ENCODE results near the gene ARID5B.

ARID5B gene

DNA sequence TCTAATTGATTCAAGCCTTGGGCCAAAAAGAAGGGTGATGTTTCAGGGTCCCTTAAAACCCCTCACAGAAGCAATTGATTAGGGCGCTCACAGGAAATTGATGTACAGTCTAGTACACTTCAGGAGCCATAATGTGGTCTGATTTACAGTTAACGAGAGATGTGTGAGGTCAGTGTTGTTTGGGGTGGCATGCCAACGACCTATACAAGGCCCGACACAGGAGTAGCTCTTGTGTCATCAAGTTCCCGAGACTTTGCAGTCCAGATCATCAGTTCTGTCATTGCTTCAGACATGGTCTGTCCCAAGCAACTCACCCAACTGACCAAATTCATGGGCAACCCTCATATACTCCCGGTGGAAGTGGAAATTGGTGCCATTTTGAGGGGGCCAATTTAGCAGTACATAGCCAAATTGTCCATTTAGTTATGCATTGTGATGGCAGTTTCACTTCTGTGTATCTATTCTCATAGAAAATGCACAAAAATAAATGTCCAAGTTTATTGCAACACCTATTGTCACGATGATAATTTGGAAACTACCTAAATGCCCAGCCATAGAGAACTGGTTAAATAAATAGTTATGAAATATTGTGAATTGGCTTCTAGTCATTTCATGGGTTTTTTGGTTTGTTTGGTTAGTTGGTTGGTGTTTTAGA lies 18.0 kb upstream of the ARID5B start:
- DNase-seq, result no peak

DNA sequence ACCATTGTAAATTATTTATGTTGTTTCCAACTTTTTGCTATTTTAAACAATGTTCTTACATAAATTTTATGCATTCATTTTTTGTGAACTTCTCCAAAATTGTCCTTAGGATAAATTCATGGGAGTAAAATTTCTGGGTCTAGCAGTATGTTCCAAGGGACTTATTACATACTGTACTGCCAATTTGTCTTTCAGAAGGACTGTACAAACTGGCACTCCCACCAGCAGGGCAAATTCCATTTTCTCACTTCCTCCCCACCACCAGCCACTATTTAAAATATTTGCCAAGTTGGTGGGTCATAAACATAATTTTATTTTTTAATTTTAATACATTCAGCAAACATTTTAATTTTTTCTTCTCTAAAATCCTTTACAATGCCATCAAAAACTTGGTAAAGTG lies 13.7 kb upstream of the ARID5B start:
- no peak for DNase-seq

DNA sequence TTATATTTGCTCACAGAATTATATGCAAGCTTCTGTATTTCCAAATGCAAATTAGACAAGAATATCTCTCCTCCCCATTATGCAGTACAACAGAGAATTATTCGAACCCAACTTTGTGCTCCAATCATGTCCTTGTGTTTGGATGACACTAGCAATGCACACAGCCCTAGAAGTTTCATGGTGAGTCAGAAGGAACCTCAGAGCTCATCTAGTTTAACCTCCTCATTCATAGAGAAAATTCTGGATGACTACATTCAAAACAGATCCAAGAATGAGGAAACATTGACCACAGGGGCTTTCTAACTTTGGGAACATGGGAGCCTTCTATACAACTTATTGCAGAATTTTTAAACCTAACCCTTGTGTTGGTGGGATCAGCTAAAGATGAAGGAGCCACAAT lies 12.8 kb upstream of the ARID5B start:
- DNase-seq, result no peak

DNA sequence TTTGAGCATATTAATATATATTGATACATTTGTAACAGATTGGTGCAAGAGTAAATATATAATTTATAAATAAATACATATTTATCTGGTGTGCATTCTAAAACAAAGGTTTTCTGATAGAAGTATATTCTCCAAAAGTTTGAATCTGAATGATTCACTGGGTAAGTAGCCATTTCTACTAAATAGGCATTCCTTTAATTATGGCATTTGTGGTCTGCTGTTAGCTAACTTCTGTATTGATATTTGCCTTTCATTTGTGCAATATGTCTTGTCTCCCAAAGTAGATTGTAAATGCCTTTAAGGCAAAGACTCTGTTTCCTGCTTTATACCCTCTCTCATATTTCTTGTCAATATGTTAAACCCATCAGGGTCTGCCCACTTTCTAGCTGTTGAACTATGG lies 11.1 kb upstream of the ARID5B start:
- DNase-seq, result no peak

DNA sequence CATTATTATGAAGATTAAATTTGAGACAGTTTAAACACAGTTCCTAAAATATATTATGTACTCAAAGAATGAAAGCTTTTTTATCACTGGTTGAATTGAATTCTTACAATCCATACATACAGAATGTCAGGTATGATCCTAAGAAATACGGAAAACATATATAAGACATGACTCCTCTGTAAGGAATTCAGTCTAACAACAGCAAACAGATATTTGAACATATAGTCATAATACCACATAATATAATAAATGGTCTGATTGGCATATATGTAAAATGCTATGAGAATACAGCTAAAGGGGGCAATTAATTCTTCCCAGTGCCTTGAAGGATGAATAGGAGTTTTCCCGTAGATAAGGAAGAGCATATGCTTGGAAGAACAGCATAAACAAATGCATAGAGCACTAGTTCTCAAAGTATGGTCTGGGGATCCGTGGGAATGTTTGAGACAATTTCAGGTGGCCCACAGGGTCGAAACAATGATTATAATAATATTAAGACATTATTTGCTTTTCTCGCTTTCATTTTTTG lies 10.6 kb upstream of the ARID5B start:
- no peak for DNase-seq

DNA sequence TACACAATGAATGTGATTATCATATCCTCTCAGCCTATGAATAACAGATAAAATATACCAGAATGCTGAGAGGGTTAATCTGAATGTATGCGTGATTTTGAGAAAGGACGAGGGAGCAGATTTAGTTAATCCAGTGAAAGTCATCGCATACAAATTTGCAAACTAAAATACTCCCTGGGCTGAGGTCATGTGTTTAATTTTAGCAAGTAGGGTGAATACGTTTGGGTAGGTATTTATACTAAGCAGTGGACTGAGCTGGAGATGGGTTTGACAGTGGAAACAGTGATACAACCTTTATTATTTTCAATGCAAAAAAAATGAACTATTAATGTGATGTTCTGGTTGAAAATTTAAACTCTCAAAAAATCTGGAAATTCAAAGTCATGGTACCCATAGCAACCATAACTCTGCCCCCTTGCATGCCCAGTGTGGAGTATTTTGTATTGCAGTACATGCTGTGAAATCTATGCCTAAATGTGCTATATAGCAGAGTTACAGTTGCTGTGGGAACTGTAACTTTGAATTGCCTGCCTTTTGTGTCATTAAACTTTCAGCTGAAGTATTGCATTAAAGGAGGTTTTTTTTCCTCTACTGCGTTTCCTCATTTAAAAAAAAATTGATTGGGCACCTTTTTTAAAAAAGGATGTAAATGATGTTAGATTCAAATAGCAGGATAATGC lies 9.5 kb upstream of the ARID5B start:
- DNase-seq, result no peak

DNA sequence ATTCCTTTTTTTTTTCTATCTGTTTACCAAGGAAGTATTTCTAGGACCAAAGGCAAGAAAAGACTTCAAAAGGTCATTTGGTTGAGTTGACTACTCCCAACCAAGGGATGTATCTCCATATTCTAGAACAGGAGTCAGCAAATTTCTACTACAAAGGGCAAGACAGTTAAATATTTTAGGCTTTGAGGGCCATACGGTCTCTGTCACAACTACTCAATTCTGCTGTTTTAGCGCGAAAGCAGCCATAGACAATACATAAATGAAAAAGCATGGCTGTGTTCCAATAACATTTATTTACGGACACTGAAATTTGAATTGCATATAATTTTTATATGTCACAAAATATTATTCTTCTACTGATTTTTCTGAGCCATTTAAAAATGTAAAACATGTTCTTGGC lies 8.5 kb upstream of the ARID5B start:
- DNase-seq, result no peak

DNA sequence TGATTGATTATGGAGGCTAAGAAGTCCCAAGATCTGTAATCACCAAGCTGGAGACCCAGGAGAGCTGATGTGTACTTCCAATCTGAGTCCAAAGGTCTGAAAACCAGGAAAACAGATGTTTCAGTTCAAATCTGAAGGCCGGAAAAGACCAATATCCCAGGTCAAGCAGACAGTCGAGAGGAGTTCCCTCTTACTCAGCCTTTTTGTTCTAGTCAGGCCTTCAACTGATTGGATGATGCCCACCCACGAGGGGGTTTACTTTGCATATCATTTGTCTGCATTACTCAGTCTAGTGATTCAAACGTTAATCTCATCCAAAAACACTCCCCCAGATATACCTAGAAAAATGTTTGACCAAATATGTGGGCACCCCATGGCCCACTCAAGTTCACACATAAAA lies 7.4 kb upstream of the ARID5B start:
- no peak for DNase-seq

DNA sequence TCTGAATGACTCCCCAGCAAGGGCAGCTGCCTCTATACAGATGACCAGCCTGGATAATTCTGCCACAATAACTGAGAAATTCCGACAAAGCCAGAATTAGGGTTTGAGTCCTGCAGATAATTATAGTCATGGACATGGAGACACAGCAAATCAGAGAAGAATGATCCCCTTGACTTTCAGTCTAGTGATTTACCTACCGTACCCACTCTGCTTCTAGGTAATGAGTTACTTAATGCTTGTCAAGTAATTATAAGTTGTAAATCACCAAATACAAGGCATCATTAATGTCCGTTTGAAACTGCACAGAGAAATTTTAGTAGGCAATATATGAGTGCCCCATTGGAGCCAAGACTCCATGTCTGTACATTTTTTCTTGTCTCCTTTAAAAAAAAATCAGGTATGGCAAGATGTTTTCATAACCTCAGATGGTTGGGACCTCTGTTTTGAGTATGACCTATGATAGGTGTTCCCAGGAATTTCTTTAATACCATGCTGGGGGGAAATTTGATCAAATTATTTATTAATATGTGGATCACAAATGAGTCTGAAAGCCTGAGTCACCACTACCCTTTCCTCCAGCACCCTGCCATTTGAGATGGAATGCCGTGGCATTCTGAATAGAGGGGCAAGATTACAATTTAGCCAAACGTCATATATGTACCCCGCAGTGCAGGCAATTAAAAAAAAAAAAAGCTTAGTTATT lies 5.5 kb upstream of the ARID5B start:
- DNase-seq, result no peak

DNA sequence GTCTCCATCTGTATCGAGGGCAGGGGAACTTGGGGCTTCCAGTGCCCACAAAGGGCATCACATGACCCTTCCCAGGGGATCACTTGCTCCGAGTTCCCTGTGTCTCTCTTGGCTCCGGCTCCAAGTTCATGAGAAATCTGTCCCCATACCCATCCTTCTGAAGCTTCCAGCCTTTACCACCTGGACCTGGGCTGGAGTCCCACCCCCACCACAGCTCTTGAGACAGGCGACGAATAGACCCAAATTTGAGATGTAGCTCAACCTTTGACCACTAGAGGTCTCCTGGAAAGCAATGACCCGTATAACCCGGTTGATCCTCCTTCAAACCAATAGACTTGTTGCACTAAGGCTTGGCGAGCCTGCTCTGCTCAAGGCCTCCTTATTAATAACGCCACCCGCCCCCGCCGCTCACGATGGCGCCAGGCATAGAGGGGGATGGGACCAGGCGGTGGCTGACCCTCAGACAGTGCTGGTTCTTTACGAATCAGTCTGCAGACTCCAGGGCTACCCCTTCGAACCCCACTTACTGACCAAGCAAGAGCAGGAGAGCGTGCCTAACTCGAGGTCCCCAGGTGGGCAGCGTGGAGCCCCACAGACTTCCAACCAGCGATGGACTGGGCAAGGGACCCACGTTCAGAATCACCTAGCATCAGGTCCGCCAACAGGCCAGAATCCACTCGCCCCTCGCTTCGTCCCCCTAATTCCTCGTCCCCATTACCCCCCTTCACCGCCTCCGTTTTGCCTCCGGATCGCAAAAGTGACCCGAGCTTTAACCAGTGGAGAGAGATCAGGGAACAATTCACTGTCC lies 4.4 kb upstream of the ARID5B start:
- peak; percentile 88 for DNase-seq

DNA sequence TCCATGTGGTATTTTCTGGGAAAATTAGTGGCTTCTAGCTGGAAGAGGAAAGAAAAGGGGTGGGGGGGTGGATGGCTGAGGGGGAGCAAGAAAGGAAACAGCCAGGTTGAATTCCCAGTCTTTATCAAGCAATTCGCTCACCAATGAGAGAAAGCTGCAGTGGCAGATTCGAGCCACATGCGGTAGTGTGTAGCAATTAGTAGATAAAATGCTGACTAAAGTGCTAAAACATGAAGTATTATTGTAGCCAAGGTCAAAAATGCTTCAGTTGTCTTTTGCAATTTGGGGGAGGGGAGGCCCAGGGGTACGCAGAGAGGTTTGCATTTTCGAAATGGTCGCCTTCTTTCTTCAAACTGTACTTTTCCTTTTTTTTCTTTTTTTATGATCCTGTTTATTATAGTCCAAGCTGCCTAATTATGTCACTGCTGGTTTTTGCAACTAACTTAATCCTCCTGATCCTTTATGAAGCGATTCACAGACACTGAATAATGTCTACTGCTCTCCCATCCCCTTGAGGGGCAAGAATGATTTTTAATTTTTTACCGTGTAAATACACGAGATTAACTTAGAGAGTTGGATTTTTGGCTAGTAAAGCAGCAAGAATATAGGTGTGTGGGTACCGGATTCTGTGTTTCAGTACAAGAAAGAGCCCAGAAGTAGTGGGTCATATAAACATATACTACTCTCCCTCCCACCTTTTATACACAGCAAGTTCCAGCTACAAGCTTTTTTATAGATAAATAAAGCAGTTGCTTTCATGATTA lies 3.6 kb upstream of the ARID5B start:
- peak; percentile 39 for DNase-seq

DNA sequence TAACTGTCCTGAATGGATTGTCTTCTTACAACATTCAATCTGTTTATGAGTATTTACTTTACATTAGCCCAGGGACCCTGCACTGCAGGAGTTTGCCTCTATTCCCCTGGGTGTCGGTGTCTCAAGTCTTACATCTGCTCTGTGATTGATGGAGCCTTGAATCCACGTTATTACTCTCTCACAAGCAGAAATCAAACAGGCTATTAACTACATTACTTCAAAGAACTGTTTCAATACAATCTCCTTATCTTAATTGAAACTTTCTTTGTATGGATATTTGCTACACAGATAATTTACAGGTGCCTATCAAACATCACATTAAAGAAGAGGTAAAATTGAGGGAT lies 3.1 kb upstream of the ARID5B start:
- no peak for DNase-seq

DNA sequence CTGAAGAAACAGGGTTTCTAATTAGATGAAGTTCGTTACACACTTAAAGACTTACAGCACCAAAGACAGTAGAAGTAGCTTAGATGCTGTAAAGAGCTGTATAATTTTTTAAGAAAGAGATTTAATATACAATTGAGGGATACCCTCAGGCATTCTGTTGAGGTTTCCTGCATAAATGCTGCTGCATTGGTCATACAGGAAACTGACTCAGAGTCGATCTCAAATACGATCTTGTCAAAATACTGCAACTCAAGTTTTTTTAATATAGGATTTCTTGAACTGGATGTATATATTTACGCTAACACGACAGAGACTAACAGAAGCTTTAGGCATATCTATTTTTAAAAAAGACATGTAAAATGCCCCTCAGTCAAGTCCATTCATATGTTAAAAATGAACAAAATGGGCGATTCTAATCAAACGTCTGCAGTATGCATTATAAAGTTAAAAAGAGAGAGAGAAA lies 2.4 kb upstream of the ARID5B start:
- peak; percentile 58 for DNase-seq

DNA sequence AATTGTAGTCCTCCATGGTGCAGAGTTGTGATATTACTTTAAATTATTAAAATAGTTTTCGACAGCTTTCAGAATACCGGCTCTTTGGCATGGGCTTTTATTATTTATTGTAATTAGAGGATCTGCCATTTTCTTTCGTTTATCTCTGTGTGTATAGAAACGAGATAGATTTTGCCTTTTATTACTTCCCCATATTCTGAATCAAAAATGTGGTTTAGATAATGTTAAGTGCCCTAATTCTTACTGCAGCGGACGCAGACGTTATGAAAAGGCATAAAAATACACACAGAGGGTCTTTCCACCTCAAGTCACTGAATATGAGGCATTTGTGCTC lies 1.9 kb upstream of the ARID5B start:
- no peak for DNase-seq

DNA sequence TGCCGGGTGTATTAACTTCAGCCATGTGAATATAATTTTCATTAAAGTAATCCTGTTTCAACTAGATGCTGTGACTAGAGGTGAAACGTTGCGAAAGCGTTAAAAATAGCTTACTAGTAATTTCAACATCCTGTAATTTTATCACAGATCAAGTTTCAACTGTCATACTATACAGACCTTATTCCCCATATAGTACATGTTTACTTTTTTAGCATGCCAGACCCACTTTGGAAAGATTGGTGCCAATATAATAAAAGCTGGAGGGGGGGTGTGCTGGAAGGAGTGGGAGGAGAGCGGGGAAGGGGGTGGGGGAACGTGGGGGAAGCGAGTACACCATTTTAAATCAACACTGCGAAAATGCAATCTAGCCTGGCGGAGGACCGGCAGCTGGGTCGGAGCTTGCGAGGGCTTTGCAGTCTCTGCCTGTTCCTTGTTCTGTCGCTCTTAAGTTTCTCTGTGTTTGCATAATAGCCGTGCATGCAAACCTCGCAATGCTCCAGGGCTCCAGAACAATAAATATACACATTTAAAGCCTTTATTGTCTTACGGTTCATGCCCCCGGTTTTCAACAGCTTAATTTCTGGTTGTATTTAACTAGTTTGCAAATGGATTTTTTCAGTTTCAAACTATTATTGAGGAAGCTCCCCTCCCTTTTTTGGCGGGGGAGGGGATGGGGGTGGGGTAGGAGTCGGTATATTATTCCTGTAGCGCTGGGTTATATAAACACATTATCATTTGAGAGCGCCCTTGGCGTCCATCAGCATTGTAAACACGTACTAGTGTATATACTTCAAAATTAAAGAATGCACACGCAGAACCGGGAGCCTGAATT lies 1.3 kb upstream of the ARID5B start:
- DNase-seq, result peak; percentile 71

DNA sequence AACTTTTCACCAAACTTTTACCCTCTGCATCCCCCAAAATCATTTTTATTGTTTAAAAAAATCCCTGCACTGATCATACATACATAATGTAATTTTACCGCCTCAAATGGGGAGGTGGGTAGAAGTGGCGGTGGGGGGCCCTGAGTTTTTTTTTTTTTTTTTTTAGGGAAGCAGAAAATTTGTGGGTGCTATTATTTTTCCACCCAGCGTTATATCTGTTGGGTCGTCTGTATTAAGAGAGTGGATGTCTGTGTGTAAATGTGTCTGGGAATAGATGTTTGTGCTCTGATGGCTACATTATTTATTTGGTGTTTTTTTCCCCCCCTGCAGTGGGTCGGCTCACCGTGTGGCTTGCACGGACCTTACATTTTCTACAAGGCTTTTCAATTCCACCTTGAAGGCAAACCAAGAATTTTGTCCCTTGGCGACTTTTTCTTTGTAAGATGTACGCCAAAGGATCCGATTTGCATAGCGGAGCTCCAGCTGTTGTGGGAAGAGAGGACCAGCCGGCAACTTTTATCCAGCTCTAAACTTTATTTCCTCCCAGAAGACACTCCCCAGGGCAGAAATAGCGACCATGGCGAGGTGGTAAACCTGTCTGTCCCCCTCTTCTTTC lies 438 bp downstream of the ARID5B start:
- no peak for DNase-seq

DNA sequence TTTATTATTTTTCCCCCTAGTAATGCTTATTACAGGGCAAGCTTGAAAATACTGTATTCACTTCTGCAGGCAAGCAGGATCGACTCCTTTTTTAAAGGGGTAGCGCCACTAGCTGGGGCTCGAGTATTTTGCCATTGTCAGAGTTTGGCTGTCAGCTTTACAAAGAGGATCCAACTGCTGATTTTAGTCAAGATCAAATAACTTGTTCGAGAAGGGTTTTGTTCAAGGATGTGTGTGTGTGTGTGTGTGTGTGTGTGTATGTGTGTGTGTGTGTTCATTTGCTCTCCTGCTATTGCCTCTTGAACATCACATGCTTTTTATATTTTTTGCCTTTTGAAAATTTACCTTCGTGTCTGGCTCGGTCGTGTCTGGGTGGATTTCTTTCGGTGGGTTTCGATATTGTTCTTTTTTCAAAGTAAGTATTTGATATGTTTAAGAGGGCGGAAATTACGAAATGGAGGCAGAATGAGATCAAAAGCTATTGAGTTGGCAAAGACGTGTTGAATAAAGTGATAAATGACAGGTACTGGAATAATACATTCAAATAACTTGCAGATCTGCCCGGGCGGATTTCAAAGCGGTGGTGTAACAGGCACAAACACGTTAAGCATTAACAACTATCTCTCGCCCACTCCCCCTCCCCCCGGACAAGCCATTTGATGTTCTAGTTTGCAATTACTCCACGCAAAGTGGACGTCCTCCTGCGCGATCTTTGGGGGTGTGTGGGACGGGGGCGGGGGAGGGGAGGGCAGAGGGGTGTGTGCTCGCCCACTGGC lies 1.1 kb downstream of the ARID5B start:
- peak; percentile 84 for DNase-seq

DNA sequence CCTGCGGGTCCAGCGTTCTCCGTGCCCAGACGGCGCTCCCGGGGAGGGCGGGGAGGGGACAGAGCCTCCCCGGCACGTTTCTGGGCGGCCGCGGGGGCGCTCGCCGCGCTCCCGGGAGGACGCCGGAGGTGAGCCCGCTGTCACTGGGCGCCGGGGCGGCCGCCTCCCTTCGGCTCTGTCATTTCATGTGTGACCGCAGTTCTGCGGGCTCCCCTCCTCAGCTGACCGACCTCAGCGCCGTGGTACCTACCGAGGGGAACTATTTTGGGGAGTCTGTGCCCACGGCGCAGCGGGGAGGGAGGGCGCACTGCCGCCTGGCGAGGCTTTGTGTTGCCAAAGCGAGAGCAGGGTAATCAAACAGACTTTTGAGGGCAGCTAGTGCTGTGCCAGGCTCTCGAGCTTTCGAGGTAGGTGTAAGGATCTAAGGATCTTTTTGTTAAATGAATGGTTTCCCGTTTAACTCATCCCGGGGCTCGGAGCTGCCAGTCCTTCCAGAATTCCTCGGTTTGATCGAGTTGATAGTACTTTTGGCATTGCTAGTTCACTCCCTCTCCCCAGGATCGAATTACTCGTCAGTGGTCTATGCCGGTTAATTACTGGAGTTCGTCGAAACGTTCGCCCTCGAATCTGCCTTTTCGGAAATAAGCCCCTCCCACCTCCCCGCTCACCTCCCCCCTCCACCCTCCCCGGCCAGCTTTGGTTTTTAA lies 1.9 kb downstream of the ARID5B start:
- DNase-seq, result peak; percentile 75

DNA sequence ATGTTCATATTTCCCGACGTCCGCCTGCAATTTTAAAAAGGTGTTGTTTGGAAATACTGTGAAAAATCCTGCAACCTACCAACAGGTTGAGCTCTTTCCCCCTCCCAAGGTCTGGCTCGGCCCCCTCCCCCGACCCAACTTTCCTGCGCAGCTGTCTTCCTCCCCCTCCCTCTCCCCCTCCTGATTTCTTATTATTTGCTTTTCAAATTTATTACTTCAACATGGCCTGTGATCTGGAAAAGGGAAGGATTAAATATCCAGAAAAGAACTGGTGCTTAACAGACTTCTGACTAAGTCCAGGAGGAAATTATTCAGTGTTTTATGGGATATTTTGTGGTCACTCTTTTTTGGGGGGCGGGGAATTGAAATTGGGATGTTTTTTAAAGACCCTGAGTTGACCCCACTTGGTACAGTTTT lies 2.4 kb downstream of the ARID5B start:
- DNase-seq, result no peak

Measured in CD4-positive, alpha-beta T cell treated with Interleukin-17A for 1 hour (primary cell).